Ishikawa (cell line): ENCODE data around the gene UBE4B.

Source experiments
- CEBPB ChIP-seq: IDR thresholded peaks from 2 replicates; pipeline ENCODE4 v1.6.1; 2012
- CREB1 ChIP-seq: IDR thresholded peaks from 2 replicates; pipeline ENCODE4 v1.6.1; 2012; ENCODE audit warnings: low read depth
- EGR1 ChIP-seq: IDR thresholded peaks from 2 replicates; pipeline ENCODE4 v1.6.1; 2012
- EP300 ChIP-seq: IDR thresholded peaks from 2 replicates; pipeline ENCODE4 v1.6.1; 2012; ENCODE audit warnings: borderline replicate concordance
- FOXM1 ChIP-seq: IDR thresholded peaks from 2 replicates; pipeline ENCODE4 v1.6.1; 2012; ENCODE audit warnings: low read depth, borderline replicate concordance
- NFIC ChIP-seq: IDR thresholded peaks from 2 replicates; pipeline ENCODE4 v1.6.1; 2012
- RAD21 ChIP-seq: IDR thresholded peaks from 2 replicates; pipeline ENCODE4 v1.6.1; 2012; ENCODE audit warnings: low read depth
- TAF1 ChIP-seq: IDR thresholded peaks from 2 replicates; pipeline ENCODE4 v1.6.1; 2012; ENCODE audit warnings: low read depth, mild to moderate bottlenecking
- TCF12 ChIP-seq: IDR thresholded peaks from 2 replicates; pipeline ENCODE4 v1.6.1; 2012; ENCODE audit warnings: low read depth
- TEAD4 ChIP-seq: IDR thresholded peaks from 2 replicates; pipeline ENCODE4 v1.6.1; 2012
- YY1 ChIP-seq: IDR thresholded peaks from 2 replicates; pipeline ENCODE4 v1.6.1; 2012; ENCODE audit warnings: low read depth
- ZBTB7A ChIP-seq: IDR thresholded peaks from 2 replicates; pipeline ENCODE4 v1.6.1; 2012; ENCODE audit warnings: low read depth
- TF ChIP-seq, protein P1 (sequence below): IDR thresholded peaks from 2 replicates; pipeline ENCODE4 v1.6.1; 2012; ENCODE audit warnings: low read depth, mild to moderate bottlenecking
- TF ChIP-seq, protein P2 (sequence below): IDR thresholded peaks from 2 replicates; pipeline ENCODE4 v1.6.1; 2012
- TF ChIP-seq, protein P3 (sequence below): IDR thresholded peaks from 2 replicates; pipeline ENCODE4 v1.6.1; 2012

The UBE4B gene

DNA sequence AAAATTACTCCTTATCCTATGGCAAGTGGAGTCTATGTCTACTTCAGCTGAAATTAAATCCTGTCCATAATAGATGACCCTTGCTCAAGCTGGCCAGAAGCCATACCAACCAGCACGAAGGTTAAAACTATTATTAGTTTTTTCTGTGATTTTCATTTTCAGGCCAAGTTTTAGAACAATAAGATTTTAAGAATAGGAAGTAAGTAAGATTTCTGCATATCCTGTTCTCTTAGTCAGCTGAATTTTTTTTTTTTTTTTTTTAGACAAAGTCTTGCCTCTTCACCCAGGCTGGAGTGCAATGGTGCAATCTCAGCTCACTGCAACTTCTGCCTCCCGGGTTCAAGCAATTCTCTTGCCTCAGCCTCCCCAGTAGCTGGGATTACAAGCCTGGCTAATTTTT is 41.8 kb upstream of the UBE4B start:
- no peak for TF ChIP-seq EGR1
- TF ChIP-seq, protein P1, sequence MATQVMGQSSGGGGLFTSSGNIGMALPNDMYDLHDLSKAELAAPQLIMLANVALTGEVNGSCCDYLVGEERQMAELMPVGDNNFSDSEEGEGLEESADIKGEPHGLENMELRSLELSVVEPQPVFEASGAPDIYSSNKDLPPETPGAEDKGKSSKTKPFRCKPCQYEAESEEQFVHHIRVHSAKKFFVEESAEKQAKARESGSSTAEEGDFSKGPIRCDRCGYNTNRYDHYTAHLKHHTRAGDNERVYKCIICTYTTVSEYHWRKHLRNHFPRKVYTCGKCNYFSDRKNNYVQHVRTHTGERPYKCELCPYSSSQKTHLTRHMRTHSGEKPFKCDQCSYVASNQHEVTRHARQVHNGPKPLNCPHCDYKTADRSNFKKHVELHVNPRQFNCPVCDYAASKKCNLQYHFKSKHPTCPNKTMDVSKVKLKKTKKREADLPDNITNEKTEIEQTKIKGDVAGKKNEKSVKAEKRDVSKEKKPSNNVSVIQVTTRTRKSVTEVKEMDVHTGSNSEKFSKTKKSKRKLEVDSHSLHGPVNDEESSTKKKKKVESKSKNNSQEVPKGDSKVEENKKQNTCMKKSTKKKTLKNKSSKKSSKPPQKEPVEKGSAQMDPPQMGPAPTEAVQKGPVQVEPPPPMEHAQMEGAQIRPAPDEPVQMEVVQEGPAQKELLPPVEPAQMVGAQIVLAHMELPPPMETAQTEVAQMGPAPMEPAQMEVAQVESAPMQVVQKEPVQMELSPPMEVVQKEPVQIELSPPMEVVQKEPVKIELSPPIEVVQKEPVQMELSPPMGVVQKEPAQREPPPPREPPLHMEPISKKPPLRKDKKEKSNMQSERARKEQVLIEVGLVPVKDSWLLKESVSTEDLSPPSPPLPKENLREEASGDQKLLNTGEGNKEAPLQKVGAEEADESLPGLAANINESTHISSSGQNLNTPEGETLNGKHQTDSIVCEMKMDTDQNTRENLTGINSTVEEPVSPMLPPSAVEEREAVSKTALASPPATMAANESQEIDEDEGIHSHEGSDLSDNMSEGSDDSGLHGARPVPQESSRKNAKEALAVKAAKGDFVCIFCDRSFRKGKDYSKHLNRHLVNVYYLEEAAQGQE, result no peak
- TF ChIP-seq NFIC, result no peak
- no peak for TF ChIP-seq CREB1
- no peak for TF ChIP-seq RAD21
- no peak for TF ChIP-seq TEAD4
- TF ChIP-seq, protein P2, sequence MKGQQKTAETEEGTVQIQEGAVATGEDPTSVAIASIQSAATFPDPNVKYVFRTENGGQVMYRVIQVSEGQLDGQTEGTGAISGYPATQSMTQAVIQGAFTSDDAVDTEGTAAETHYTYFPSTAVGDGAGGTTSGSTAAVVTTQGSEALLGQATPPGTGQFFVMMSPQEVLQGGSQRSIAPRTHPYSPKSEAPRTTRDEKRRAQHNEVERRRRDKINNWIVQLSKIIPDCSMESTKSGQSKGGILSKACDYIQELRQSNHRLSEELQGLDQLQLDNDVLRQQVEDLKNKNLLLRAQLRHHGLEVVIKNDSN, result no peak
- TF ChIP-seq CEBPB, result no peak
- TF ChIP-seq TCF12, result no peak
- TF ChIP-seq YY1, result no peak
- no peak for TF ChIP-seq EP300
- no peak for TF ChIP-seq ZBTB7A
- no peak for TF ChIP-seq TAF1
- TF ChIP-seq, protein P3, sequence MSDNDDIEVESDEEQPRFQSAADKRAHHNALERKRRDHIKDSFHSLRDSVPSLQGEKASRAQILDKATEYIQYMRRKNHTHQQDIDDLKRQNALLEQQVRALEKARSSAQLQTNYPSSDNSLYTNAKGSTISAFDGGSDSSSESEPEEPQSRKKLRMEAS, result no peak
- TF ChIP-seq FOXM1, result no peak

DNA sequence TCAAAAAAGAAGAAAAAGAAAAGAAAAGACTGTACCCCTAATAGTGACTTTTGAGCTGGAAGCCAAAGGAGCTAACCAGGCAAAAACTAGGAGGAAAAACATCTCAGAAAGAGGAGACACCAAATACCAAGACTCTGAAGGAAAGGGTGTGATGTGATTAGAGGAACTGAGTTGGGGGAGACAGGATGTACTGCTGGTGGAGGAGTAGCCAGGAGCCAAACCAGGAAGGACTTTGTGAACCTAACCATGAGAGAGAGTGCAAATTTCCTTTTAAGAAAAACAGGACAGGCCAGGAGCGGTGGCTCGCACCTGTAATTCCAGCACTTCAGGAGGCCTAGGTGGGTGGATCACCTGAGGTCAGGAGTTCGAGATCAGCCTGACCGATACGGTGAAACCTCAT is 39.8 kb upstream of the UBE4B start:
- no peak for TF ChIP-seq FOXM1
- no peak for TF ChIP-seq ZBTB7A
- TF ChIP-seq CEBPB, result no peak
- TF ChIP-seq EP300, result no peak
- TF ChIP-seq TAF1, result no peak
- TF ChIP-seq EGR1, result no peak
- TF ChIP-seq, protein P3, result no peak
- TF ChIP-seq, protein P1, result no peak
- no peak for TF ChIP-seq TEAD4
- TF ChIP-seq RAD21, result no peak
- no peak for TF ChIP-seq CREB1
- TF ChIP-seq TCF12, result no peak
- no peak for TF ChIP-seq YY1
- no peak for TF ChIP-seq NFIC
- TF ChIP-seq, protein P2, result no peak

DNA sequence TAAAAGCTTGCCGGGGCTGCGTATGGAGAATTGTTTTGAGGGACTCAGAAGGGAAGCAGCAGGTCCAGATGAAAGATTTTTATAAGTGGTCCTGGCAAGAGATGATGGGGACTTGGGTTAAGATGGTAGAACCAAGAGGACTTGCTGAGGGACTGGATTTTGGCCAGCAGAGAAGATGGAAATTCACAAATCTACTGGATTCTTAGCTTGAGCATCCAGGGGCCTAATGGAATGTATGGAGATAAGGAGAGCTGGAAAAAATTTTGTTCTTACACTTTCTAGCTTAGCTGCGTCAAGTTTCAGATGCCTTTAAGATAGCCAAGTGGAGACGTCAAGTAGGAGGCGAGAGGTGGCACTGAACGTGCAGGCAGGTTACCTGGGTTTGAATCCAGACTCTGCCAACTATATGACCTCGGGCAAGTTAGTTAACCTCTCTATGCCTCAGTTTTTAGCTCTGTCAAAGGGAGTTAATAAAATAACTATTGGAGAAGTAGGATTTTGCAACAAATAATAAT is 39.1 kb upstream of the UBE4B start:
- TF ChIP-seq, protein P1, result no peak
- TF ChIP-seq ZBTB7A (no peak), CREB1 (no peak), RAD21 (no peak), EGR1 (no peak), TEAD4 (no peak), FOXM1 (no peak), CEBPB (no peak), NFIC (no peak), YY1 (no peak), EP300 (no peak), TAF1 (no peak), TCF12 (no peak)
- TF ChIP-seq, protein P3, result no peak
- TF ChIP-seq, protein P2, result no peak
